PC-3 (cell line): ENCODE measurements around the gene KRT6C.

Experiments used
- EZH2 ChIP-seq: fragments of 300-600 bp; sonication (generic); IDR thresholded peaks from one replicate; pipeline ENCODE4 v1.6.1; 2017; ENCODE audit warnings: antibody characterized with exemption, mild to moderate bottlenecking, low read length; ENCODE audit not compliant: unreplicated experiment
- TF ChIP-seq, protein P1 (sequence below): fragments of 300-600 bp; sonication (generic); conservative IDR thresholded peaks from 2 replicates; pipeline ENCODE4 v1.5.1; 2017; ENCODE audit warnings: antibody characterized with exemption, low read depth, mild to moderate bottlenecking, low read length

DNA sequence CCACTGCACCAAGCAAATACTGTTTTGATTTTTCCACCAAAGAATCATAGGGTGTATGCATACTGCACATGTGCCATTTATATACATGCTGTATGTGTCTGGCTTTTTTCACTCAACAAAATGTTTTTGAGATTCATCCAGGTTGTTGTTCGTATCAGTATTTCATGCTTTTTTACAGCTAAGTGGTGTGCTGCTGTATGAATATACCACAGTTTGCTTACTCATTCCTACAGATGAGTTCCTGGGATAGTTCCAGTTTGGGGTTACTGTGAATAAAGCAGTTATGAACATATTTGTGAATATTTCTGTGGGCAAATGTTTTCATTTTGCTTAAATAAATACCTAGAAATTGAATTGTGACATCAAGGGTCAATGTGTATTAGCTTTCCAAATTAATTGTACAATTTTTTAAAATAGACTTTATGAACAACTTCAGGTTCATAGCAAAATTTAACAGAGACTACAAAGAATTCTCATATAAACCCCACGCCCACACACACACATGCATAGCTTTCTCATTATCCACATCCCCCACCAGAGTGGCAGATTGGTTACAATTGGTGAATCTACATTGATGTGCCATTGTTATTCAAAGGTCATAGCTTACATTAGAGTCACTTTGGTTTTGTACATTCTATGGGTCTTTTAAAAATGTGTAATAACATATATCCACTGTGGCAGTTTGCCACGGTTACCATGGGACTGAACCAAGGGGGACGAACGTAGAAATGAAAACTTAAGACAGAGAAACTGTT lies 26.4 kb upstream of the KRT6C start:
- TF ChIP-seq, protein P1, sequence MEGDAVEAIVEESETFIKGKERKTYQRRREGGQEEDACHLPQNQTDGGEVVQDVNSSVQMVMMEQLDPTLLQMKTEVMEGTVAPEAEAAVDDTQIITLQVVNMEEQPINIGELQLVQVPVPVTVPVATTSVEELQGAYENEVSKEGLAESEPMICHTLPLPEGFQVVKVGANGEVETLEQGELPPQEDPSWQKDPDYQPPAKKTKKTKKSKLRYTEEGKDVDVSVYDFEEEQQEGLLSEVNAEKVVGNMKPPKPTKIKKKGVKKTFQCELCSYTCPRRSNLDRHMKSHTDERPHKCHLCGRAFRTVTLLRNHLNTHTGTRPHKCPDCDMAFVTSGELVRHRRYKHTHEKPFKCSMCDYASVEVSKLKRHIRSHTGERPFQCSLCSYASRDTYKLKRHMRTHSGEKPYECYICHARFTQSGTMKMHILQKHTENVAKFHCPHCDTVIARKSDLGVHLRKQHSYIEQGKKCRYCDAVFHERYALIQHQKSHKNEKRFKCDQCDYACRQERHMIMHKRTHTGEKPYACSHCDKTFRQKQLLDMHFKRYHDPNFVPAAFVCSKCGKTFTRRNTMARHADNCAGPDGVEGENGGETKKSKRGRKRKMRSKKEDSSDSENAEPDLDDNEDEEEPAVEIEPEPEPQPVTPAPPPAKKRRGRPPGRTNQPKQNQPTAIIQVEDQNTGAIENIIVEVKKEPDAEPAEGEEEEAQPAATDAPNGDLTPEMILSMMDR, result no peak
- no peak for TF ChIP-seq EZH2
